SK-N-SH (cell line): Measurements from ENCODE around the gene PIK3IP1. TPM values are rescaled to one million over a fixed set of nuclear protein-coding genes. Genes with fewer than 3 reads are reported as not detected.

Experiments used
- CTCF ChIA-PET: fragments of 300-600, 350-600 bp; formaldehyde crosslinking; extraction: SDS; loops from one replicate; lab custom pipeline; 2021; lab: Yijun Ruan, JAX
- POLR2A ChIA-PET: fragments of 350-600 bp; sonication (Branson Sonifier 250); formaldehyde crosslinking; extraction: SDS; loops from one replicate; lab custom pipeline; 2020; ENCODE audit warnings: antibody characterized with exemption, inconsistent platforms; lab: Yijun Ruan, JAX
- DNase-seq: peaks from one replicate; pipeline ENCODE4 v3.0.0; 2012
- H2AFZ ChIP-seq: fragments of 200-600 bp; sonication (generic); 2 replicates; pipeline ENCODE4 v1.8.1; 2016; ENCODE audit warnings: antibody characterized with exemption, mild to moderate bottlenecking, low read depth
- H3F3A ChIP-seq: fragments of 200-600 bp; sonication (generic); replicated peaks from 2 replicates; pipeline ENCODE3; 2016; ENCODE audit warnings: antibody characterized with exemption, mild to moderate bottlenecking; ENCODE audit not compliant: insufficient read depth
- H3K27ac ChIP-seq, 2 experiments: fragments of 200-500 bp in 1 of 2; fragments of 200-600 bp in 1 of 2; sonication (Bioruptor generic) in 1 of 2; sonication (generic), shearing (Covaris generic) in 1 of 2; 2 replicates each; pipeline versions ENCODE4 v1.5.1 to v1.6.1; 2014 to 2016; ENCODE audit warnings: low read depth in 2 of 2, inconsistent platforms in 1 of 2, low read length in 1 of 2, mild to moderate bottlenecking in 1 of 2, mixed read lengths in 1 of 2
- H3K27me3 ChIP-seq: fragments of 200-600 bp; sonication (generic), shearing (Covaris generic); 2 replicates; pipeline ENCODE4 v1.6.1; 2016; ENCODE audit warnings: mixed run types; ENCODE audit not compliant: insufficient read depth
- H3K36me3 ChIP-seq, 2 experiments: fragments of 200-500 bp in 1 of 2; fragments of 200-600 bp in 1 of 2; sonication (Bioruptor generic) in 1 of 2; sonication (generic) in 1 of 2; replicated peaks in 1 of 2; 2 replicates each; pipeline versions ENCODE3 to v1.5.1; 2014 to 2016; ENCODE audit warnings: low read length in 1 of 2, mild to moderate bottlenecking in 1 of 2; ENCODE audit not compliant: insufficient read depth in 2 of 2, control insufficient read depth in 1 of 2
- H3K4me1 ChIP-seq, 2 experiments: fragments of 200-500 bp in 1 of 2; fragments of 200-600 bp in 1 of 2; sonication (Bioruptor generic) in 1 of 2; sonication (generic), shearing (Covaris generic) in 1 of 2; 2 replicates each; pipeline versions ENCODE4 v1.5.1 to v1.6.1; 2014 to 2016; ENCODE audit warnings: low read depth in 1 of 2, low read length in 1 of 2, mixed run types in 1 of 2; ENCODE audit not compliant: insufficient read depth in 2 of 2, control insufficient read depth in 1 of 2
- H3K4me2 ChIP-seq: fragments of 200-600 bp; sonication (generic), shearing (Covaris generic); 2 replicates; pipeline ENCODE4 v1.6.1; 2017; ENCODE audit warnings: mixed run types
- H3K4me3 ChIP-seq, 2 experiments: fragments of 200-500 bp in 1 of 2; fragments of 200-600 bp in 1 of 2; sonication (Bioruptor generic) in 1 of 2; sonication (generic), shearing (Covaris generic) in 1 of 2; 2 replicates each; pipeline versions ENCODE4 v1.5.1 to v1.8.1; 2014 to 2016; ENCODE audit warnings: low read depth in 2 of 2, inconsistent platforms in 1 of 2, low read length in 1 of 2, mild to moderate bottlenecking in 1 of 2, mixed read lengths in 1 of 2, moderate library complexity in 1 of 2
- H3K79me2 ChIP-seq: fragments of 200-600 bp; sonication (generic); 2 replicates; pipeline ENCODE4 v1.8.1; 2017; ENCODE audit warnings: mild to moderate bottlenecking; ENCODE audit not compliant: insufficient read depth
- H3K9ac ChIP-seq: fragments of 200-600 bp; sonication (generic); 2 replicates; pipeline ENCODE4 v1.6.1; 2017; ENCODE audit warnings: mixed run types
- H3K9me2 ChIP-seq: fragments of 200-600 bp; sonication (generic); 2 replicates; pipeline ENCODE4 v1.6.1; 2017; ENCODE audit warnings: mixed run types
- H3K9me3 ChIP-seq: fragments of 200-600 bp; sonication (generic); 2 replicates; pipeline ENCODE4 v1.6.1; 2017; ENCODE audit warnings: mixed run types, mild to moderate bottlenecking, moderate library complexity
- H4K20me1 ChIP-seq: fragments of 200-600 bp; sonication (generic); 2 replicates; pipeline ENCODE4 v1.6.1; 2017; ENCODE audit warnings: mild to moderate bottlenecking, mixed run types; ENCODE audit not compliant: insufficient read depth
- CHD2 ChIP-seq: fragments of 150-350 bp; IDR thresholded peaks from 2 replicates; pipeline ENCODE4 v1.6.1; 2018; ENCODE audit warnings: low read length; ENCODE audit not compliant: partially characterized antibody
- ELF1 ChIP-seq: IDR thresholded peaks from 2 replicates; pipeline ENCODE4 v1.4.0; 2012
- EP300 ChIP-seq, 2 experiments: IDR thresholded peaks; 2 replicates each; pipeline versions ENCODE4 v1.4.0 to v1.6.1; 2012; ENCODE audit warnings: borderline replicate concordance in 1 of 2, low read depth in 1 of 2, low read length in 1 of 2
- EZH2phosphoT487 ChIP-seq: fragments of 200-600 bp; sonication (generic); IDR thresholded peaks from 2 replicates; pipeline ENCODE4 v1.6.1; 2017; ENCODE audit warnings: low read depth, mixed run types, mild to moderate bottlenecking, antibody characterized with exemption, moderate library complexity, borderline replicate concordance
- FOSL2 ChIP-seq: IDR thresholded peaks from 2 replicates; pipeline ENCODE4 v1.4.0; 2012; ENCODE audit warnings: low read depth, mild to moderate bottlenecking, moderate library complexity, borderline replicate concordance
- FOXJ3 ChIP-seq: sonication (generic); formaldehyde crosslinking; IDR thresholded peaks from 2 replicates; pipeline ENCODE4 v1.5.1; 2020; ENCODE audit warnings: mild to moderate bottlenecking, missing genetic modification reagents
- FOXM1 ChIP-seq: IDR thresholded peaks from 2 replicates; pipeline ENCODE4 v1.4.0; 2012; ENCODE audit warnings: low read depth, mild to moderate bottlenecking
- GABPA ChIP-seq: IDR thresholded peaks from 2 replicates; pipeline ENCODE4 v1.4.0; 2012; ENCODE audit warnings: low read depth, mild to moderate bottlenecking
- MAX ChIP-seq: IDR thresholded peaks from 2 replicates; pipeline ENCODE4 v1.4.0; 2012; ENCODE audit warnings: low read depth
- MEF2A ChIP-seq: IDR thresholded peaks from 2 replicates; pipeline ENCODE4 v1.4.0; 2012; ENCODE audit warnings: low read depth, borderline replicate concordance
- MXI1 ChIP-seq: IDR thresholded peaks from 2 replicates; pipeline ENCODE4 v1.6.1; 2012; ENCODE audit warnings: mild to moderate bottlenecking, low read depth, low read length, improper control_type of control experiment
- NFIC ChIP-seq: IDR thresholded peaks from 2 replicates; pipeline ENCODE4 v1.4.0; 2012; ENCODE audit warnings: borderline replicate concordance
- NRF1 ChIP-seq: IDR thresholded peaks from 2 replicates; pipeline ENCODE4 v1.6.1; 2012; ENCODE audit warnings: low read depth, mild to moderate bottlenecking, low read length
- PBX3 ChIP-seq: IDR thresholded peaks from 2 replicates; pipeline ENCODE4; 2012
- POLR2AphosphoS5 ChIP-seq: IDR thresholded peaks from 2 replicates; pipeline ENCODE4 v1.6.1; 2012; ENCODE audit warnings: low read depth, low read length
- RAD21 ChIP-seq: IDR thresholded peaks from 2 replicates; pipeline ENCODE4 v1.6.1; 2012; ENCODE audit warnings: mild to moderate bottlenecking, low read length
- REST ChIP-seq: IDR thresholded peaks from 2 replicates; pipeline ENCODE4 v1.6.1; 2012; ENCODE audit warnings: mild to moderate bottlenecking, low read depth, low read length, moderate library complexity
- RFX5 ChIP-seq: IDR thresholded peaks from 2 replicates; pipeline ENCODE4 v1.6.1; 2012; ENCODE audit warnings: mild to moderate bottlenecking, improper control_type of control experiment, low read length
- RXRA ChIP-seq: IDR thresholded peaks from 2 replicates; pipeline ENCODE4 v1.4.0; 2012; ENCODE audit warnings: low read depth, mild to moderate bottlenecking, borderline replicate concordance
- SIN3A ChIP-seq: IDR thresholded peaks from 2 replicates; pipeline ENCODE4 v1.6.1; 2012; ENCODE audit warnings: low read depth, mild to moderate bottlenecking, low read length, moderate library complexity, borderline replicate concordance
- SMC3 ChIP-seq: IDR thresholded peaks from 2 replicates; pipeline ENCODE4 v1.6.1; 2012; ENCODE audit warnings: low read depth, low read length, improper control_type of control experiment
- TAF1 ChIP-seq: IDR thresholded peaks from 2 replicates; pipeline ENCODE4 v1.6.1; 2012; ENCODE audit warnings: low read depth, mild to moderate bottlenecking, low read length, moderate library complexity, borderline replicate concordance
- TCF12 ChIP-seq: IDR thresholded peaks from 2 replicates; pipeline ENCODE4 v1.4.0; 2012
- ZBTB33 ChIP-seq: IDR thresholded peaks from 2 replicates; pipeline ENCODE4 v1.4.0; 2012; ENCODE audit warnings: low read depth, borderline replicate concordance
- WGBS: methylation state at CpG from one replicate; pipeline ENCODE4 v1.1.6; 2017; ENCODE audit warnings: low lambda C conversion rate; 5-methylcytosine and 5-hydroxymethylcytosine counted together
- polyA plus RNA-seq, 3 experiments: library from polyadenylated mRNA; depleted of rRNA; stranded (reverse); fragments of >200 nt; gene quantifications; 2 replicates each; pipeline ENCODE4 v1.2.3, GENCODE V29; 2012

The PIK3IP1 gene
- polyA plus RNA-seq, 1 of the 3 experiments (the other 2 are of a cell fraction): 8.6 TPM

- no peak overlapping the region for H3K4me3 ChIP-seq
- no peak overlapping the region for H2AFZ ChIP-seq
- H3K4me1 ChIP-seq: no peaks in the 10 kb centered on the region; a peak in 1 of 4 replicates
- H3K9ac ChIP-seq: no peak overlapping the region
- POLR2A ChIA-PET: no interaction called here
- no peaks in the 10 kb centered on the region for H3K27me3 ChIP-seq
- H3K79me2 ChIP-seq: no peaks in the 10 kb centered on the region
- no peak for TF ChIP-seq SMC3
- TF ChIP-seq FOSL2: no peak
- no peak for TF ChIP-seq GABPA
- TF ChIP-seq NRF1: no peak
- no peak for TF ChIP-seq MEF2A
- no peak for TF ChIP-seq RXRA
- no peak for TF ChIP-seq ELF1
- no peak for TF ChIP-seq PBX3
- TF ChIP-seq MXI1: no peak
- no peak for TF ChIP-seq ZBTB33
- TF ChIP-seq SIN3A: no peak
- TF ChIP-seq TCF12: no peak
- no peak for TF ChIP-seq EP300 (IDR thresholded peaks at IDR 0.05; ENCODE audit: borderline replicate concordance in 1 of 2, low read depth in 1 of 2, low read length in 1 of 2)
- TF ChIP-seq CHD2: no peak
- no peak for TF ChIP-seq NFIC
- TF ChIP-seq RAD21: no peak
- no peak for TF ChIP-seq EZH2phosphoT487
- H3K9me2 ChIP-seq: no peaks in the 10 kb centered on the region
- no peak overlapping the region for H3K27ac ChIP-seq
- H3K9me3 ChIP-seq: no peaks in the 10 kb centered on the region
- DNase-seq: no peak
- peaks cover 9% of the 10 kb centered on the region for H3F3A ChIP-seq
- CTCF ChIA-PET: interaction anchor here (6.0 to 6.2 kb wide), 2 partner anchors 19 to 65 kb away, joined by 64 to 151 read pairs; partner anchors contain the start of gene LIMK2
- 72% methylated on average over 5 of the region's 5 CpGs for WGBS
- H3K36me3 ChIP-seq: peaks cover 35 to 65% of the 10 kb centered on the region in 2 experiments
- H3K4me2 ChIP-seq: no peak overlapping the region
- H4K20me1 ChIP-seq: no peaks in the 10 kb centered on the region
Observed at GRCh38 chr22:31275576-31275975, 16.7 kb downstream of the PIK3IP1 start.

- Histone ChIP-seq H3K9me2 (no peaks in the 10 kb centered on the region), H4K20me1 (no peaks in the 10 kb centered on the region), H2AFZ (no peak overlapping the region), H3K36me3 (peaks cover 35 to 63% of the 10 kb centered on the region in 2 experiments), H3F3A (peaks cover 6% of the 10 kb centered on the region), H3K9ac (no peak overlapping the region), H3K4me3 (no peak overlapping the region), H3K27me3 (no peaks in the 10 kb centered on the region), H3K9me3 (no peaks in the 10 kb centered on the region), H3K79me2 (no peaks in the 10 kb centered on the region), H3K4me2 (no peak overlapping the region), H3K4me1 (no peaks in the 10 kb centered on the region; a peak in 1 of 4 replicates), H3K27ac (no peak overlapping the region)
- no peak for DNase-seq
- ChIA-PET POLR2A (no interaction called here), CTCF (interaction anchor here (0.9 to 6.2 kb wide), 4 partner anchors 19 to 186 kb away, joined by 3 to 151 read pairs (median 39); partner anchors contain the start of gene LIMK2)
- 88% methylated on average over 6 of the region's 6 CpGs for WGBS
- TF ChIP-seq RFX5 (no peak), REST (no peak), POLR2AphosphoS5 (no peak), TAF1 (no peak), FOXJ3 (CRISPR knock-in tag) (no peak), FOXM1 (no peak), TCF12 (no peak), EP300 (IDR thresholded peaks at IDR 0.05; ENCODE audit: borderline replicate concordance in 1 of 2, low read depth in 1 of 2, low read length in 1 of 2) (no peak), MAX (no peak), RXRA (no peak)
Observed at GRCh38 chr22:31275018-31275417, 17.3 kb downstream of the PIK3IP1 start.
